HepG2 (cell line): ENCODE measurements around the gene OS9. TPM values are rescaled to one million over a fixed set of nuclear protein-coding genes. Genes with fewer than 3 reads are reported as not detected.

Experiments
- ATF1 ChIP-seq: IDR thresholded peaks from 2 replicates; pipeline ENCODE4 v1.6.1; 2016; ENCODE audit warnings: mild to moderate bottlenecking, control low read depth
- CHD4 ChIP-seq: fragments of 200-600 bp; sonication (generic); IDR thresholded peaks from 2 replicates; pipeline ENCODE4 v1.7.0; 2017; ENCODE audit warnings: mild to moderate bottlenecking, low read length, borderline replicate concordance
- ELF4 ChIP-seq: sonication (generic); formaldehyde crosslinking; IDR thresholded peaks from 2 replicates; pipeline ENCODE4 v1.5.0; 2020; ENCODE audit warnings: missing genetic modification reagents, mild to moderate bottlenecking, moderate library complexity, borderline replicate concordance
- ESRRA ChIP-seq: sonication (generic); formaldehyde crosslinking; IDR thresholded peaks from 2 replicates; pipeline ENCODE4 v1.5.1; 2020; ENCODE audit warnings: mild to moderate bottlenecking, low read depth, missing genetic modification reagents
- HMGA1 ChIP-seq: sonication (generic); formaldehyde crosslinking; conservative IDR thresholded peaks from 2 replicates; pipeline ENCODE4 v1.4.0; 2020; ENCODE audit warnings: missing genetic modification reagents
- HNRNPH1 ChIP-seq: fragments of 200-400 bp; formaldehyde crosslinking; optimal IDR thresholded peaks from 2 replicates; pipeline ENCODE3; 2017; ENCODE audit warnings: mild to moderate bottlenecking, low read depth, low read length
- MEIS2 ChIP-seq: sonication (generic); formaldehyde crosslinking; IDR thresholded peaks from 2 replicates; pipeline ENCODE4 v1.9.0; 2021; ENCODE audit warnings: mild to moderate bottlenecking, missing genetic modification reagents
- NFATC3 ChIP-seq: sonication (generic); formaldehyde crosslinking; IDR thresholded peaks from 2 replicates; pipeline ENCODE4 v1.5.1; 2020; ENCODE audit warnings: mild to moderate bottlenecking, missing genetic modification reagents
- PHF20 ChIP-seq: sonication (generic); formaldehyde crosslinking; IDR thresholded peaks from 2 replicates; pipeline ENCODE4 v1.5.0; 2020; ENCODE audit warnings: mild to moderate bottlenecking, missing genetic modification reagents
- PITX1 ChIP-seq: sonication (generic); formaldehyde crosslinking; IDR thresholded peaks from 2 replicates; pipeline ENCODE4 v1.5.1; 2020; ENCODE audit warnings: mild to moderate bottlenecking, missing genetic modification reagents
- RAD21 ChIP-seq: fragments of 450-650 bp; formaldehyde crosslinking; IDR thresholded peaks from 2 replicates; pipeline ENCODE4 v1.5.0; 2020; ENCODE audit warnings: mild to moderate bottlenecking
- SMYD3 ChIP-seq: sonication (generic); formaldehyde crosslinking; IDR thresholded peaks from 2 replicates; pipeline ENCODE4 v1.8.1; 2023; ENCODE audit warnings: mild to moderate bottlenecking, missing genetic modification reagents
- THAP9 ChIP-seq: sonication (generic); formaldehyde crosslinking; IDR thresholded peaks from 2 replicates; pipeline ENCODE4; 2020; ENCODE audit warnings: missing genetic modification reagents, mild to moderate bottlenecking, borderline replicate concordance
- TIGD3 ChIP-seq: sonication (generic); formaldehyde crosslinking; IDR thresholded peaks from 2 replicates; pipeline ENCODE4 v1.5.1; 2020; ENCODE audit warnings: mild to moderate bottlenecking, missing genetic modification reagents, borderline replicate concordance
- ZBTB1 ChIP-seq: sonication (generic); formaldehyde crosslinking; IDR thresholded peaks from 2 replicates; pipeline ENCODE4 v1.4.0; 2020; ENCODE audit warnings: missing genetic modification reagents, borderline replicate concordance
- ZNF143 ChIP-seq: sonication (generic); formaldehyde crosslinking; IDR thresholded peaks from 2 replicates; pipeline ENCODE4 v1.4.0; 2020; ENCODE audit warnings: missing genetic modification reagents
- ZNF235 ChIP-seq: sonication (generic); formaldehyde crosslinking; IDR thresholded peaks from 2 replicates; pipeline ENCODE4 v1.8.1; 2023; ENCODE audit warnings: mild to moderate bottlenecking, missing genetic modification reagents, borderline replicate concordance
- ZNF251 ChIP-seq: sonication (generic); formaldehyde crosslinking; IDR thresholded peaks from 2 replicates; pipeline ENCODE4 v1.9.0; 2021; ENCODE audit warnings: mild to moderate bottlenecking, missing genetic modification reagents
- ZNF329 ChIP-seq: sonication (generic); formaldehyde crosslinking; IDR thresholded peaks from 2 replicates; pipeline ENCODE4 v1.9.0; 2021; ENCODE audit warnings: low read depth, mild to moderate bottlenecking, missing genetic modification reagents
- ZNF33A ChIP-seq: sonication (generic); formaldehyde crosslinking; IDR thresholded peaks from 2 replicates; pipeline ENCODE4 v1.5.1; 2020; ENCODE audit warnings: missing genetic modification reagents, mild to moderate bottlenecking, moderate library complexity, borderline replicate concordance
- ZNF33B ChIP-seq: sonication (generic); formaldehyde crosslinking; IDR thresholded peaks from 2 replicates; pipeline ENCODE4 v1.5.1; 2020; ENCODE audit warnings: mild to moderate bottlenecking, missing genetic modification reagents
- ZNF441 ChIP-seq: sonication (generic); formaldehyde crosslinking; IDR thresholded peaks from 2 replicates; pipeline ENCODE4 v1.7.0; 2021; ENCODE audit warnings: missing genetic modification reagents, borderline replicate concordance
- ZNF777 ChIP-seq: sonication (generic); formaldehyde crosslinking; IDR thresholded peaks from 2 replicates; pipeline ENCODE4 v1.4.0; 2020; ENCODE audit warnings: missing genetic modification reagents
- ZSCAN30 ChIP-seq: sonication (generic); formaldehyde crosslinking; IDR thresholded peaks from 2 replicates; pipeline ENCODE4 v1.5.0; 2020; ENCODE audit warnings: mild to moderate bottlenecking, missing genetic modification reagents
- polyA plus RNA-seq, 8 experiments: library from polyadenylated mRNA; depleted of rRNA in 3 of 8; stranded (reverse) in 7 of 8; unstranded in 1 of 8; fragments of >200 nt; fragmentation: Illumina TruSeq in 4 of 8; extraction: Trizol in 4 of 8; gene quantifications; 2 replicates each; pipeline versions ENCODE4 v1.2.1 to v1.2.3, GENCODE V29; 2011 to 2016; ENCODE audit warnings: low read depth in 4 of 8, missing spikeins in 1 of 8, mixed read lengths in 1 of 8; ENCODE audit not compliant: insufficient read depth in 1 of 8
- total RNA-seq, 5 experiments: library from RNA; depleted of rRNA; stranded (reverse); fragments of >200 nt; fragmentation: Illumina TruSeq; extraction: Trizol; gene quantifications; 2 replicates each; pipeline ENCODE4 v1.2.3, GENCODE V29; 2016; ENCODE audit warnings: low read depth in 1 of 5
- TF ChIP-seq, protein P1 (sequence below): sonication (generic); formaldehyde crosslinking; IDR thresholded peaks from 2 replicates; pipeline ENCODE4 v1.5.0; 2020; ENCODE audit warnings: mild to moderate bottlenecking, missing genetic modification reagents

Gene OS9
- total and polyA plus RNA-seq, 2 of the 13 experiments (the other 11 are each of a cell fraction or from before 2014, with no cell fraction given) = 156 to 206 TPM

- TF ChIP-seq ATF1 (CRISPR knock-in tag) (no peak), CHD4 (no peak), HMGA1 (CRISPR knock-in tag) (no peak), THAP9 (CRISPR knock-in tag) (peak; percentile 34; the same call in 1 of the 2 replicates), RAD21 (CRISPR knock-in tag) (no peak), NFATC3 (CRISPR knock-in tag) (no peak), ZSCAN30 (CRISPR knock-in tag) (no peak), PHF20 (CRISPR knock-in tag) (peak; percentile 49), ZNF329 (CRISPR knock-in tag) (no peak), ZNF33B (CRISPR knock-in tag) (no peak), ZNF251 (CRISPR knock-in tag) (no peak), ZNF143 (CRISPR knock-in tag) (no peak), ZNF777 (CRISPR knock-in tag) (no peak; the same call in none of the 2 replicates), HNRNPH1 (no peak), ELF4 (CRISPR knock-in tag) (no peak), ZNF235 (CRISPR knock-in tag) (no peak), MEIS2 (CRISPR knock-in tag) (no peak), ZNF441 (CRISPR knock-in tag) (peak; percentile 21; the same call in 1 of the 2 replicates), SMYD3 (CRISPR knock-in tag) (no peak), ZNF33A (CRISPR knock-in tag) (no peak), TIGD3 (CRISPR knock-in tag) (no peak), PITX1 (CRISPR knock-in tag) (no peak), ESRRA (CRISPR knock-in tag) (peak; percentile 5; the same call in 1 of the 2 replicates), ZBTB1 (CRISPR knock-in tag) (no peak)
- TF ChIP-seq, protein P1, sequence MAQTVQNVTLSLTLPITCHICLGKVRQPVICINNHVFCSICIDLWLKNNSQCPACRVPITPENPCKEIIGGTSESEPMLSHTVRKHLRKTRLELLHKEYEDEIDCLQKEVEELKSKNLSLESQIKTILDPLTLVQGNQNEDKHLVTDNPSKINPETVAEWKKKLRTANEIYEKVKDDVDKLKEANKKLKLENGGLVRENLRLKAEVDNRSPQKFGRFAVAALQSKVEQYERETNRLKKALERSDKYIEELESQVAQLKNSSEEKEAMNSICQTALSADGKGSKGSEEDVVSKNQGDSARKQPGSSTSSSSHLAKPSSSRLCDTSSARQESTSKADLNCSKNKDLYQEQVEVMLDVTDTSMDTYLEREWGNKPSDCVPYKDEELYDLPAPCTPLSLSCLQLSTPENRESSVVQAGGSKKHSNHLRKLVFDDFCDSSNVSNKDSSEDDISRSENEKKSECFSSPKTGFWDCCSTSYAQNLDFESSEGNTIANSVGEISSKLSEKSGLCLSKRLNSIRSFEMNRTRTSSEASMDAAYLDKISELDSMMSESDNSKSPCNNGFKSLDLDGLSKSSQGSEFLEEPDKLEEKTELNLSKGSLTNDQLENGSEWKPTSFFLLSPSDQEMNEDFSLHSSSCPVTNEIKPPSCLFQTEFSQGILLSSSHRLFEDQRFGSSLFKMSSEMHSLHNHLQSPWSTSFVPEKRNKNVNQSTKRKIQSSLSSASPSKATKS = no peak
Observed at GRCh38 chr12:57755454-57756372, 61.8 kb downstream of the OS9 start (continued).
